Forelimb muscle (tissue), 1 donor: ENCODE data around the gene PCGF6. TPM values are rescaled to one million over a fixed set of nuclear protein-coding genes. Genes with fewer than 3 reads are reported as not detected.

ENCODE experiments used
- DNase-seq: peaks from one replicate; pipeline ENCODE4 v3.0.0-alpha.2; 2013; ENCODE audit warnings: low read depth
- polyA plus RNA-seq: library from polyadenylated mRNA; unstranded; fragments of 120-200 nt; gene quantifications from one replicate; pipeline ENCODE4 v1.2.1, GENCODE V29; 2013; ENCODE audit not compliant: insufficient read length

The PCGF6 gene
- polyA plus RNA-seq, 1 donor, result 8.5 TPM

GRCh38 chr10:103257812-103258211 is 93.1 kb downstream of the PCGF6 start:
- DNase-seq, result no peak

GRCh38 chr10:103256613-103257012 is 94.3 kb downstream of the PCGF6 start:
- DNase-seq, result no peak

- DNase-seq, result no peak
These were observed 96.2 kb downstream of the PCGF6 start for GRCh38 chr10:103254538-103255325.

GRCh38 chr10:103254113-103254512 is 96.8 kb downstream of the PCGF6 start:
- no peak for DNase-seq

Other genes with a start within 250 kb of the PCGF6 start
- gene NT5C2, start 157.9 kb downstream of the PCGF6 start, polyA plus RNA-seq, result 134 TPM
- gene RPEL1, start 105.3 kb downstream of the PCGF6 start, polyA plus RNA-seq, result not detected
- 0.15 TPM for gene INA, start 74.0 kb downstream of the PCGF6 start, polyA plus RNA-seq
- gene TAF5, start 16.8 kb upstream of the PCGF6 start, polyA plus RNA-seq, result 3.8 TPM
- gene ATP5MK, start 45.3 kb upstream of the PCGF6 start, polyA plus RNA-seq, result 225 TPM
- gene PDCD11, start 45.5 kb upstream of the PCGF6 start, polyA plus RNA-seq, result 24.6 TPM
- gene CALHM2, start 101.2 kb upstream of the PCGF6 start, polyA plus RNA-seq, result 14.4 TPM
- 0.04 TPM for gene CALHM1, start 107.8 kb upstream of the PCGF6 start, polyA plus RNA-seq
- not detected for gene CALHM3, start 128.1 kb upstream of the PCGF6 start, polyA plus RNA-seq
- 40.5 TPM for gene NEURL1, start 142.6 kb upstream of the PCGF6 start, polyA plus RNA-seq